IMR-90 (cell line): ENCODE results near the gene C10orf105.

Experiments used
- BHLHE40 ChIP-seq: fragments of 150-350 bp; IDR thresholded peaks from 2 replicates; pipeline ENCODE4 v1.6.1; 2016; ENCODE audit warnings: mild to moderate bottlenecking, low read depth, low read length
- CEBPB ChIP-seq: IDR thresholded peaks from 2 replicates; pipeline ENCODE4 v1.6.1; 2012; ENCODE audit warnings: low read depth, low read length, improper control_type of control experiment
- CTCF ChIP-seq: conservative IDR thresholded peaks from 2 replicates; pipeline ENCODE4 v1.5.1; 2012; ENCODE audit warnings: mild to moderate bottlenecking, low read depth, low read length, improper control_type of control experiment
- MAFK ChIP-seq: IDR thresholded peaks from 2 replicates; pipeline ENCODE4 v1.6.1; 2012; ENCODE audit warnings: low read depth, low read length, improper control_type of control experiment
- MAZ ChIP-seq: IDR thresholded peaks from 2 replicates; pipeline ENCODE4 v1.6.1; 2012; ENCODE audit warnings: low read depth, mild to moderate bottlenecking, low read length, improper control_type of control experiment, moderate library complexity, borderline replicate concordance
- MXI1 ChIP-seq: IDR thresholded peaks from 2 replicates; pipeline ENCODE4 v1.6.1; 2012; ENCODE audit warnings: low read depth, mild to moderate bottlenecking, low read length, moderate library complexity, borderline replicate concordance
- NFE2L2 ChIP-seq: fragments of 150-350 bp; IDR thresholded peaks from 2 replicates; pipeline ENCODE4 v1.6.1; 2016; ENCODE audit warnings: low read depth, mild to moderate bottlenecking, low read length
- POLR2A ChIP-seq: IDR thresholded peaks from 2 replicates; pipeline ENCODE4 v1.6.1; 2012; ENCODE audit warnings: mild to moderate bottlenecking, low read depth, low read length
- RAD21 ChIP-seq: IDR thresholded peaks from 2 replicates; pipeline ENCODE4 v1.6.1; 2012; ENCODE audit warnings: low read length, improper control_type of control experiment
- RCOR1 ChIP-seq: IDR thresholded peaks from 2 replicates; pipeline ENCODE4 v1.6.1; 2012; ENCODE audit warnings: mild to moderate bottlenecking, low read length, improper control_type of control experiment; ENCODE audit not compliant: insufficient replicate concordance
- RFX5 ChIP-seq: IDR thresholded peaks from 2 replicates; pipeline ENCODE4 v1.8.0; 2012; ENCODE audit warnings: low read depth, mild to moderate bottlenecking, low read length, moderate library complexity
- SMC3 ChIP-seq: fragments of 150-350 bp; IDR thresholded peaks from 2 replicates; pipeline ENCODE4 v1.6.1; 2016; ENCODE audit warnings: low read depth, mild to moderate bottlenecking, antibody characterized with exemption, low read length, moderate library complexity
- TF ChIP-seq, protein P1 (sequence below): fragments of 150-350 bp; IDR thresholded peaks from 2 replicates; pipeline ENCODE4 v1.6.1; 2017; ENCODE audit warnings: mild to moderate bottlenecking, antibody characterized with exemption, low read length, low read depth
- TF ChIP-seq, protein P2 (sequence below): fragments of 150-350 bp; IDR thresholded peaks from 2 replicates; pipeline ENCODE4 v1.6.1; 2016; ENCODE audit warnings: low read depth, mild to moderate bottlenecking, low read length, moderate library complexity, borderline replicate concordance

DNA sequence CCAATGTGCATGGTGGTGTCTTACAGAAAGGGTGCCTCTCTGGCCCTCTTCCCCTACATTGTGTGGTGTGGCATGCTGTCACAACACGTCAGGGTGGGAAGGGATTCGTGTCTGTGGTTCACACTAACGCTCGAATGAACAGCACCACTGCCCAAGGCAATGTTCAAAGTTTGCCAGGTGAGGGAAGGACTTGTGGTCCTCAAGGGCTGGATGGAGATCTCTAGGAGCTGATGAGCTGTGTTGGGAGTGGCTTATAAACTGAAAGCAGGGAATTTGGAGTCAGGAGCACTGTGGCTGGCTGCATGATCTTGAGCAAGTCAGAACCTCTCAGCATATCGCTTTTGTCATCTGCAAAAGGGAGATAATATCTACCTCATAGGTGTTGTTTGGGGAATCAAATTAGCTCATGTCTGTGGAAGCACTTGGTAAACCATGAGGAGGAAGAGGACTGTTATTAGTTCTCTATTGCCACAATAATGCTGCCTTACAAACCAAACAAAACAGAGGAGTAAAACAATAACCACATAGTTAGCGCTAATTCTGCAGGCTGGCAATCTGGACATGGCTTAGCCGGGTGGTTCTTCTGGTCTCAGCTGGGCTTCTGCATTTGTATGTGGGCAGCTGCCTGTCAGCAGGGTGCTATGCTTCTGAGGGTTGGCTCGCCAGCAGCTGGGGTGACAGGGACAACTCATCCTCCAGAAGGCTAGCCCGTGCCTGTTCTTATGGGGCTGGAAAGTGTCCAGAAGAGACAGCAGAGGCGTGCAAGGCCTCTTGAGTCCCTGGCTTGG lies 22.9 kb upstream of the C10orf105 start:
- TF ChIP-seq MAFK (no peak), RFX5 (no peak), POLR2A (no peak), CTCF (no peak), RCOR1 (no peak), NFE2L2 (no peak), CEBPB (no peak), BHLHE40 (no peak), RAD21 (no peak), MXI1 (no peak), SMC3 (no peak), MAZ (no peak)
- TF ChIP-seq, protein P1, sequence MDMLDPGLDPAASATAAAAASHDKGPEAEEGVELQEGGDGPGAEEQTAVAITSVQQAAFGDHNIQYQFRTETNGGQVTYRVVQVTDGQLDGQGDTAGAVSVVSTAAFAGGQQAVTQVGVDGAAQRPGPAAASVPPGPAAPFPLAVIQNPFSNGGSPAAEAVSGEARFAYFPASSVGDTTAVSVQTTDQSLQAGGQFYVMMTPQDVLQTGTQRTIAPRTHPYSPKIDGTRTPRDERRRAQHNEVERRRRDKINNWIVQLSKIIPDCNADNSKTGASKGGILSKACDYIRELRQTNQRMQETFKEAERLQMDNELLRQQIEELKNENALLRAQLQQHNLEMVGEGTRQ = no peak
- TF ChIP-seq, protein P2, sequence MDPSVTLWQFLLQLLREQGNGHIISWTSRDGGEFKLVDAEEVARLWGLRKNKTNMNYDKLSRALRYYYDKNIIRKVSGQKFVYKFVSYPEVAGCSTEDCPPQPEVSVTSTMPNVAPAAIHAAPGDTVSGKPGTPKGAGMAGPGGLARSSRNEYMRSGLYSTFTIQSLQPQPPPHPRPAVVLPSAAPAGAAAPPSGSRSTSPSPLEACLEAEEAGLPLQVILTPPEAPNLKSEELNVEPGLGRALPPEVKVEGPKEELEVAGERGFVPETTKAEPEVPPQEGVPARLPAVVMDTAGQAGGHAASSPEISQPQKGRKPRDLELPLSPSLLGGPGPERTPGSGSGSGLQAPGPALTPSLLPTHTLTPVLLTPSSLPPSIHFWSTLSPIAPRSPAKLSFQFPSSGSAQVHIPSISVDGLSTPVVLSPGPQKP = no peak
